SK-N-SH (cell line): ENCODE data around the gene CHRND. TPM values are rescaled to one million over a fixed set of nuclear protein-coding genes. Genes with fewer than 3 reads are reported as not detected.
A peak's percentile ranks its signal among the peaks of the same experiment; 100 is the strongest.

Experiments used
- CTCF ChIA-PET: fragments of 300-600, 350-600 bp; formaldehyde crosslinking; extraction: SDS; loops from one replicate; lab custom pipeline; 2021; lab: Yijun Ruan, JAX
- POLR2A ChIA-PET: fragments of 350-600 bp; sonication (Branson Sonifier 250); formaldehyde crosslinking; extraction: SDS; loops from one replicate; lab custom pipeline; 2020; ENCODE audit warnings: antibody characterized with exemption, inconsistent platforms; lab: Yijun Ruan, JAX
- DNase-seq: peaks from one replicate; pipeline ENCODE4 v3.0.0; 2012
- H2AFZ ChIP-seq: fragments of 200-600 bp; sonication (generic); 2 replicates; pipeline ENCODE4 v1.8.1; 2016; ENCODE audit warnings: antibody characterized with exemption, mild to moderate bottlenecking, low read depth
- H3F3A ChIP-seq: fragments of 200-600 bp; sonication (generic); replicated peaks from 2 replicates; pipeline ENCODE3; 2016; ENCODE audit warnings: antibody characterized with exemption, mild to moderate bottlenecking; ENCODE audit not compliant: insufficient read depth
- H3K27ac ChIP-seq, 2 experiments: fragments of 200-500 bp in 1 of 2; fragments of 200-600 bp in 1 of 2; sonication (Bioruptor generic) in 1 of 2; sonication (generic), shearing (Covaris generic) in 1 of 2; 2 replicates each; pipeline versions ENCODE4 v1.5.1 to v1.6.1; 2014 to 2016; ENCODE audit warnings: low read depth in 2 of 2, inconsistent platforms in 1 of 2, low read length in 1 of 2, mild to moderate bottlenecking in 1 of 2, mixed read lengths in 1 of 2
- H3K27me3 ChIP-seq: fragments of 200-600 bp; sonication (generic), shearing (Covaris generic); 2 replicates; pipeline ENCODE4 v1.6.1; 2016; ENCODE audit warnings: mixed run types; ENCODE audit not compliant: insufficient read depth
- H3K36me3 ChIP-seq, 2 experiments: fragments of 200-500 bp in 1 of 2; fragments of 200-600 bp in 1 of 2; sonication (Bioruptor generic) in 1 of 2; sonication (generic) in 1 of 2; replicated peaks in 1 of 2; 2 replicates each; pipeline versions ENCODE3 to v1.5.1; 2014 to 2016; ENCODE audit warnings: low read length in 1 of 2, mild to moderate bottlenecking in 1 of 2; ENCODE audit not compliant: insufficient read depth in 2 of 2, control insufficient read depth in 1 of 2
- H3K4me1 ChIP-seq, 2 experiments: fragments of 200-500 bp in 1 of 2; fragments of 200-600 bp in 1 of 2; sonication (Bioruptor generic) in 1 of 2; sonication (generic), shearing (Covaris generic) in 1 of 2; 2 replicates each; pipeline versions ENCODE4 v1.5.1 to v1.6.1; 2014 to 2016; ENCODE audit warnings: low read depth in 1 of 2, low read length in 1 of 2, mixed run types in 1 of 2; ENCODE audit not compliant: insufficient read depth in 2 of 2, control insufficient read depth in 1 of 2
- H3K4me2 ChIP-seq: fragments of 200-600 bp; sonication (generic), shearing (Covaris generic); 2 replicates; pipeline ENCODE4 v1.6.1; 2017; ENCODE audit warnings: mixed run types
- H3K4me3 ChIP-seq, 2 experiments: fragments of 200-500 bp in 1 of 2; fragments of 200-600 bp in 1 of 2; sonication (Bioruptor generic) in 1 of 2; sonication (generic), shearing (Covaris generic) in 1 of 2; 2 replicates each; pipeline versions ENCODE4 v1.5.1 to v1.8.1; 2014 to 2016; ENCODE audit warnings: low read depth in 2 of 2, inconsistent platforms in 1 of 2, low read length in 1 of 2, mild to moderate bottlenecking in 1 of 2, mixed read lengths in 1 of 2, moderate library complexity in 1 of 2
- H3K79me2 ChIP-seq: fragments of 200-600 bp; sonication (generic); 2 replicates; pipeline ENCODE4 v1.8.1; 2017; ENCODE audit warnings: mild to moderate bottlenecking; ENCODE audit not compliant: insufficient read depth
- H3K9ac ChIP-seq: fragments of 200-600 bp; sonication (generic); 2 replicates; pipeline ENCODE4 v1.6.1; 2017; ENCODE audit warnings: mixed run types
- H3K9me2 ChIP-seq: fragments of 200-600 bp; sonication (generic); 2 replicates; pipeline ENCODE4 v1.6.1; 2017; ENCODE audit warnings: mixed run types
- H3K9me3 ChIP-seq: fragments of 200-600 bp; sonication (generic); 2 replicates; pipeline ENCODE4 v1.6.1; 2017; ENCODE audit warnings: mixed run types, mild to moderate bottlenecking, moderate library complexity
- H4K20me1 ChIP-seq: fragments of 200-600 bp; sonication (generic); 2 replicates; pipeline ENCODE4 v1.6.1; 2017; ENCODE audit warnings: mild to moderate bottlenecking, mixed run types; ENCODE audit not compliant: insufficient read depth
- CHD2 ChIP-seq: fragments of 150-350 bp; IDR thresholded peaks from 2 replicates; pipeline ENCODE4 v1.6.1; 2018; ENCODE audit warnings: low read length; ENCODE audit not compliant: partially characterized antibody
- EP300 ChIP-seq, 2 experiments: IDR thresholded peaks; 2 replicates each; pipeline versions ENCODE4 v1.4.0 to v1.6.1; 2012; ENCODE audit warnings: borderline replicate concordance in 1 of 2, low read depth in 1 of 2, low read length in 1 of 2
- FOXJ3 ChIP-seq: sonication (generic); formaldehyde crosslinking; IDR thresholded peaks from 2 replicates; pipeline ENCODE4 v1.5.1; 2020; ENCODE audit warnings: mild to moderate bottlenecking, missing genetic modification reagents
- FOXM1 ChIP-seq: IDR thresholded peaks from 2 replicates; pipeline ENCODE4 v1.4.0; 2012; ENCODE audit warnings: low read depth, mild to moderate bottlenecking
- GABPA ChIP-seq: IDR thresholded peaks from 2 replicates; pipeline ENCODE4 v1.4.0; 2012; ENCODE audit warnings: low read depth, mild to moderate bottlenecking
- GATA2 ChIP-seq: sonication (generic); formaldehyde crosslinking; IDR thresholded peaks from 2 replicates; pipeline ENCODE4 v1.5.0; 2020; ENCODE audit warnings: mild to moderate bottlenecking, missing genetic modification reagents
- JUND ChIP-seq: IDR thresholded peaks from 2 replicates; pipeline ENCODE4 v1.4.0; 2012
- NFIC ChIP-seq: IDR thresholded peaks from 2 replicates; pipeline ENCODE4 v1.4.0; 2012; ENCODE audit warnings: borderline replicate concordance
- NRF1 ChIP-seq: IDR thresholded peaks from 2 replicates; pipeline ENCODE4 v1.6.1; 2012; ENCODE audit warnings: low read depth, mild to moderate bottlenecking, low read length
- POLR2AphosphoS5 ChIP-seq: IDR thresholded peaks from 2 replicates; pipeline ENCODE4 v1.6.1; 2012; ENCODE audit warnings: low read depth, low read length
- RAD21 ChIP-seq: IDR thresholded peaks from 2 replicates; pipeline ENCODE4 v1.6.1; 2012; ENCODE audit warnings: mild to moderate bottlenecking, low read length
- RCOR1 ChIP-seq: fragments of 150-350 bp; IDR thresholded peaks from 2 replicates; pipeline ENCODE4 v1.6.1; 2017; ENCODE audit warnings: antibody characterized with exemption, low read length
- SMC3 ChIP-seq: IDR thresholded peaks from 2 replicates; pipeline ENCODE4 v1.6.1; 2012; ENCODE audit warnings: low read depth, low read length, improper control_type of control experiment
- TEAD4 ChIP-seq: IDR thresholded peaks from 2 replicates; pipeline ENCODE4 v1.4.0; 2012; ENCODE audit warnings: mild to moderate bottlenecking, borderline replicate concordance; ENCODE audit not compliant: insufficient read depth
- YY1 ChIP-seq: IDR thresholded peaks from 2 replicates; pipeline ENCODE4 v1.4.0; 2012; ENCODE audit warnings: low read depth, mild to moderate bottlenecking
- WGBS: methylation state at CpG from one replicate; pipeline ENCODE4 v1.1.6; 2017; ENCODE audit warnings: low lambda C conversion rate; 5-methylcytosine and 5-hydroxymethylcytosine counted together
- polyA plus RNA-seq, 3 experiments: library from polyadenylated mRNA; depleted of rRNA; stranded (reverse); fragments of >200 nt; gene quantifications; 2 replicates each; pipeline ENCODE4 v1.2.3, GENCODE V29; 2012
- TF ChIP-seq, protein P1 (sequence below): IDR thresholded peaks from 2 replicates; pipeline ENCODE4 v1.6.1; 2012; ENCODE audit warnings: mild to moderate bottlenecking, low read depth, low read length, moderate library complexity
- TF ChIP-seq, protein P2 (sequence below): fragments of 150-350 bp; IDR thresholded peaks from 2 replicates; pipeline ENCODE4 v1.6.1; 2017; ENCODE audit warnings: antibody characterized with exemption, low read length, low read depth, borderline replicate concordance
- TF ChIP-seq, protein P3 (sequence below): fragments of 150-350 bp; IDR thresholded peaks from 2 replicates; pipeline ENCODE4 v1.6.1; 2016; ENCODE audit warnings: mild to moderate bottlenecking, low read depth, low read length
- TF ChIP-seq, protein P4 (sequence below): fragments of 200-600 bp; sonication (generic); IDR thresholded peaks from 2 replicates; pipeline ENCODE4 v1.6.1; 2017; ENCODE audit warnings: antibody characterized with exemption, mild to moderate bottlenecking, moderate library complexity
- TF ChIP-seq, protein P5 (sequence below): IDR thresholded peaks from 2 replicates; pipeline ENCODE4 v1.4.0; 2012; ENCODE audit warnings: low read depth, borderline replicate concordance
- TF ChIP-seq, protein P6 (sequence below): IDR thresholded peaks from 2 replicates; pipeline ENCODE4 v1.4.0; 2012; ENCODE audit warnings: low read depth

Gene CHRND
- polyA plus RNA-seq, 1 of the 3 experiments (the other 2 are of a cell fraction) = 0.12 TPM

DNA sequence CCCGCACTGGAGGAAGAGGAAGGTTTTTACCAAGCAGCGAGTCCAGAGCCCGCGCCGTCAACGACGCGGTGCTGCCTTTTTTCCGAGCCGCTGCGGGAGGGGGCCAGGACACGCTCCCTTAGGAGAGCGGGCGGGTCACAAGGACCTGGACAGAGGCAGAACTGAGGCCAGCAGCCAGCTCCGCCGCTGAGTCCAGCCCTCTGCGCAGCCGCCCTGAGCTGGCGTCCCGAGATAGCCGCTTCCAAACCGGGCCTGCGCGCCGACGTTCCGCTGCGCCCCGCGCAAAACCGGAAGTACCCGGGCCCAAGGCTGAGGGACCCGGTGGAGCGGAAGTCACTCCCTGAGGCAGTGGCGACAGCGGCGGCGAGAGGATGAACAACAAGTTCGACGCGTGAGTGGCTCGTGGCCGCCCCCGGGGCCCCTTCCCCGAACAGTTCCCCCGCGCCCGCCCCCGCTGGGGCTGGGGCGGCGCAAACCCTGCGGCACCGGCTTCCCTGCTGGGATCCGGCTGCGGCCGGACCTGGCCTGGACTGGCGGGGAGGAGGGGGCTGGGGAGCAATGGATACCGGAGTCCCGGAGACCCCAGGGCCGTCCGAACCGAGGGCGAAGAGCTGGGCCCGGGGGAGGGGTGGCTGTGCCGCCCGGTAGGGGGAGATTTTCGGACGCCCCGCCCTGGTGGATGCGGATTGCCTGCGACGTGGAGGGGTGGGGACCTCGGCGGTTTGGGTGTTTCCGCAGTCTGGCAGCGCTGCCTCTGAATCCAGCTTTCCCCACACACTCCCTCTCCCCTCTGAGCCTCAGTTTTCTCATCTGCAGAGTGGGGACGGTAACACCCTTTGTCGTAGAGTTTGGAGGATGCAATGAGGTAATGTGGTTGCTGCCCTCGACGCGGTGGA lies 24.6 kb downstream of the CHRND start, which contains the start of the genes EIF4E2 and TIGD1:
Gene EIF4E2 (plus strand): TSS at position 336 of the 896 bp plus-strand sequence. CDS start 36 bp downstream, at position 372.
Gene TIGD1 (minus strand): TSS at position 204 of the 896 bp plus-strand sequence. CDS start 675 bp downstream, outside the sequence.
- peak within 1 kb of the TSS; percentile 84 to 91 for H3K4me3 ChIP-seq
- POLR2A ChIA-PET = interaction anchor here (0.6 to 1.4 kb wide), 6 partner anchors 9 to 329 kb away, joined by 3 to 5 read pairs (median 3); partner anchors contain the start of gene CHRNG
- 3% methylated on average over 28 of the region's 81 CpGs for WGBS
- no peaks in the 10 kb centered on the region for H3K9me3 ChIP-seq
- H3F3A ChIP-seq = no peaks in the 10 kb centered on the region
- DNase-seq = peak; percentile 99
- H3K27me3 ChIP-seq = no peaks in the 10 kb centered on the region
- CTCF ChIA-PET = interaction anchor here (1.4 kb wide), 1 partner anchor 28 kb away, joined by 6 read pairs; no protein-coding TSS in a partner anchor
- H3K36me3 ChIP-seq = peaks cover 27 to 33% of the 10 kb centered on the region in 2 experiments
- H4K20me1 ChIP-seq = peaks cover 33% of the 10 kb centered on the region
- H3K4me2 ChIP-seq = peak within 1 kb of the TSS; percentile 99
- H3K4me1 ChIP-seq = peaks cover 5 to 9% of the 10 kb centered on the region in 2 experiments; a peak in 2 of 4 replicates
- H3K27ac ChIP-seq = peak within 1 kb of the TSS; percentile 96
- H3K9me2 ChIP-seq = no peaks in the 10 kb centered on the region
- peak within 1 kb of the TSS; percentile 98 for H3K9ac ChIP-seq
- H3K79me2 ChIP-seq = peaks cover 80% of the 10 kb centered on the region
- H2AFZ ChIP-seq = peak within 1 kb of the TSS; percentile 93
- TF ChIP-seq, protein P1, sequence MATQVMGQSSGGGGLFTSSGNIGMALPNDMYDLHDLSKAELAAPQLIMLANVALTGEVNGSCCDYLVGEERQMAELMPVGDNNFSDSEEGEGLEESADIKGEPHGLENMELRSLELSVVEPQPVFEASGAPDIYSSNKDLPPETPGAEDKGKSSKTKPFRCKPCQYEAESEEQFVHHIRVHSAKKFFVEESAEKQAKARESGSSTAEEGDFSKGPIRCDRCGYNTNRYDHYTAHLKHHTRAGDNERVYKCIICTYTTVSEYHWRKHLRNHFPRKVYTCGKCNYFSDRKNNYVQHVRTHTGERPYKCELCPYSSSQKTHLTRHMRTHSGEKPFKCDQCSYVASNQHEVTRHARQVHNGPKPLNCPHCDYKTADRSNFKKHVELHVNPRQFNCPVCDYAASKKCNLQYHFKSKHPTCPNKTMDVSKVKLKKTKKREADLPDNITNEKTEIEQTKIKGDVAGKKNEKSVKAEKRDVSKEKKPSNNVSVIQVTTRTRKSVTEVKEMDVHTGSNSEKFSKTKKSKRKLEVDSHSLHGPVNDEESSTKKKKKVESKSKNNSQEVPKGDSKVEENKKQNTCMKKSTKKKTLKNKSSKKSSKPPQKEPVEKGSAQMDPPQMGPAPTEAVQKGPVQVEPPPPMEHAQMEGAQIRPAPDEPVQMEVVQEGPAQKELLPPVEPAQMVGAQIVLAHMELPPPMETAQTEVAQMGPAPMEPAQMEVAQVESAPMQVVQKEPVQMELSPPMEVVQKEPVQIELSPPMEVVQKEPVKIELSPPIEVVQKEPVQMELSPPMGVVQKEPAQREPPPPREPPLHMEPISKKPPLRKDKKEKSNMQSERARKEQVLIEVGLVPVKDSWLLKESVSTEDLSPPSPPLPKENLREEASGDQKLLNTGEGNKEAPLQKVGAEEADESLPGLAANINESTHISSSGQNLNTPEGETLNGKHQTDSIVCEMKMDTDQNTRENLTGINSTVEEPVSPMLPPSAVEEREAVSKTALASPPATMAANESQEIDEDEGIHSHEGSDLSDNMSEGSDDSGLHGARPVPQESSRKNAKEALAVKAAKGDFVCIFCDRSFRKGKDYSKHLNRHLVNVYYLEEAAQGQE = peak; percentile 79; the same call in 1 of the 2 replicates
- TF ChIP-seq, protein P2, sequence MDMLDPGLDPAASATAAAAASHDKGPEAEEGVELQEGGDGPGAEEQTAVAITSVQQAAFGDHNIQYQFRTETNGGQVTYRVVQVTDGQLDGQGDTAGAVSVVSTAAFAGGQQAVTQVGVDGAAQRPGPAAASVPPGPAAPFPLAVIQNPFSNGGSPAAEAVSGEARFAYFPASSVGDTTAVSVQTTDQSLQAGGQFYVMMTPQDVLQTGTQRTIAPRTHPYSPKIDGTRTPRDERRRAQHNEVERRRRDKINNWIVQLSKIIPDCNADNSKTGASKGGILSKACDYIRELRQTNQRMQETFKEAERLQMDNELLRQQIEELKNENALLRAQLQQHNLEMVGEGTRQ = no peak
- TF ChIP-seq CHD2 (peak; percentile 89), FOXJ3 (CRISPR knock-in tag) (no peak), TEAD4 (peak; percentile 45; the same call in 1 of the 2 replicates), NRF1 (peak; percentile 96), RCOR1 (peak; percentile 68), EP300 (IDR thresholded peaks at IDR 0.05; ENCODE audit: borderline replicate concordance in 1 of 2, low read depth in 1 of 2, low read length in 1 of 2) (peak in 1 of 2 experiments; percentile 4; a peak in 1 of 4 replicates), RAD21 (no peak), NFIC (no peak; the same call in 1 of the 2 replicates), YY1 (peak; percentile 68), SMC3 (no peak), POLR2AphosphoS5 (peak; percentile 79; the same call in 1 of the 2 replicates), JUND (no peak), FOXM1 (no peak), GABPA (peak; percentile 98), GATA2 (CRISPR knock-in tag) (peak; percentile 37; the same call in 1 of the 2 replicates)
- TF ChIP-seq, protein P3, sequence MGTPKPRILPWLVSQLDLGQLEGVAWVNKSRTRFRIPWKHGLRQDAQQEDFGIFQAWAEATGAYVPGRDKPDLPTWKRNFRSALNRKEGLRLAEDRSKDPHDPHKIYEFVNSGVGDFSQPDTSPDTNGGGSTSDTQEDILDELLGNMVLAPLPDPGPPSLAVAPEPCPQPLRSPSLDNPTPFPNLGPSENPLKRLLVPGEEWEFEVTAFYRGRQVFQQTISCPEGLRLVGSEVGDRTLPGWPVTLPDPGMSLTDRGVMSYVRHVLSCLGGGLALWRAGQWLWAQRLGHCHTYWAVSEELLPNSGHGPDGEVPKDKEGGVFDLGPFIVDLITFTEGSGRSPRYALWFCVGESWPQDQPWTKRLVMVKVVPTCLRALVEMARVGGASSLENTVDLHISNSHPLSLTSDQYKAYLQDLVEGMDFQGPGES = no peak; the same call in 1 of the 2 replicates
- TF ChIP-seq, protein P4, sequence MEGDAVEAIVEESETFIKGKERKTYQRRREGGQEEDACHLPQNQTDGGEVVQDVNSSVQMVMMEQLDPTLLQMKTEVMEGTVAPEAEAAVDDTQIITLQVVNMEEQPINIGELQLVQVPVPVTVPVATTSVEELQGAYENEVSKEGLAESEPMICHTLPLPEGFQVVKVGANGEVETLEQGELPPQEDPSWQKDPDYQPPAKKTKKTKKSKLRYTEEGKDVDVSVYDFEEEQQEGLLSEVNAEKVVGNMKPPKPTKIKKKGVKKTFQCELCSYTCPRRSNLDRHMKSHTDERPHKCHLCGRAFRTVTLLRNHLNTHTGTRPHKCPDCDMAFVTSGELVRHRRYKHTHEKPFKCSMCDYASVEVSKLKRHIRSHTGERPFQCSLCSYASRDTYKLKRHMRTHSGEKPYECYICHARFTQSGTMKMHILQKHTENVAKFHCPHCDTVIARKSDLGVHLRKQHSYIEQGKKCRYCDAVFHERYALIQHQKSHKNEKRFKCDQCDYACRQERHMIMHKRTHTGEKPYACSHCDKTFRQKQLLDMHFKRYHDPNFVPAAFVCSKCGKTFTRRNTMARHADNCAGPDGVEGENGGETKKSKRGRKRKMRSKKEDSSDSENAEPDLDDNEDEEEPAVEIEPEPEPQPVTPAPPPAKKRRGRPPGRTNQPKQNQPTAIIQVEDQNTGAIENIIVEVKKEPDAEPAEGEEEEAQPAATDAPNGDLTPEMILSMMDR = peak; percentile 39
- TF ChIP-seq, protein P5, sequence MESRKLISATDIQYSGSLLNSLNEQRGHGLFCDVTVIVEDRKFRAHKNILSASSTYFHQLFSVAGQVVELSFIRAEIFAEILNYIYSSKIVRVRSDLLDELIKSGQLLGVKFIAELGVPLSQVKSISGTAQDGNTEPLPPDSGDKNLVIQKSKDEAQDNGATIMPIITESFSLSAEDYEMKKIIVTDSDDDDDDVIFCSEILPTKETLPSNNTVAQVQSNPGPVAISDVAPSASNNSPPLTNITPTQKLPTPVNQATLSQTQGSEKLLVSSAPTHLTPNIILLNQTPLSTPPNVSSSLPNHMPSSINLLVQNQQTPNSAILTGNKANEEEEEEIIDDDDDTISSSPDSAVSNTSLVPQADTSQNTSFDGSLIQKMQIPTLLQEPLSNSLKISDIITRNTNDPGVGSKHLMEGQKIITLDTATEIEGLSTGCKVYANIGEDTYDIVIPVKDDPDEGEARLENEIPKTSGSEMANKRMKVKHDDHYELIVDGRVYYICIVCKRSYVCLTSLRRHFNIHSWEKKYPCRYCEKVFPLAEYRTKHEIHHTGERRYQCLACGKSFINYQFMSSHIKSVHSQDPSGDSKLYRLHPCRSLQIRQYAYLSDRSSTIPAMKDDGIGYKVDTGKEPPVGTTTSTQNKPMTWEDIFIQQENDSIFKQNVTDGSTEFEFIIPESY = peak; percentile 40; the same call in 1 of the 2 replicates
- TF ChIP-seq, protein P6, sequence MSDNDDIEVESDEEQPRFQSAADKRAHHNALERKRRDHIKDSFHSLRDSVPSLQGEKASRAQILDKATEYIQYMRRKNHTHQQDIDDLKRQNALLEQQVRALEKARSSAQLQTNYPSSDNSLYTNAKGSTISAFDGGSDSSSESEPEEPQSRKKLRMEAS = peak; percentile 95
